HCT116 (cell line): ENCODE data around the gene DPYD. TPM values are rescaled to one million over a fixed set of nuclear protein-coding genes. Genes with fewer than 3 reads are reported as not detected.

Experiments used
- ATAC-seq: fragments of 200-7000 bp; cut with Tn5 transposase; 2 replicates; pipeline ENCODE4 v1.9.1; 2020; ENCODE audit warnings: mild to moderate bottlenecking, moderate library complexity
- BruUV-seq: library from RNA; stranded (reverse); fragments of 400-500 nt; replicated peaks from 2 replicates; lab custom pipeline; 2021; lab: Mats Ljungman, UMichigan
- CTCF ChIA-PET: fragments of 300-600 bp; sonication (Branson Sonifier 250); formaldehyde crosslinking; loops from one replicate; lab custom pipeline; 2021; ENCODE audit warnings: antibody characterized with exemption; lab: Charles Lee
- POLR2A ChIA-PET: fragments of 300-600, 350-600 bp; sonication (Branson Sonifier 250); formaldehyde crosslinking; loops from one replicate; lab custom pipeline; 2021; ENCODE audit warnings: antibody characterized with exemption; lab: Charles Lee
- RAD21 ChIA-PET, 2 experiments: fragments of 300-600 bp; sonication (Branson Sonifier 250); formaldehyde crosslinking; loops; one replicate each; lab custom pipeline; 2023; ENCODE audit warnings: low total read pairs in 2 of 2; ENCODE audit not compliant: uncharacterized antibody in 2 of 2, unreplicated experiment in 2 of 2, low non-redundant PET in 1 of 2; lab: Charles Lee
- DNase-seq: peaks from one replicate; pipeline ENCODE4 v3.0.0-alpha.2; 2010; ENCODE audit warnings: low read depth, low spot score
- H2AFZ ChIP-seq: fragments of 200-600 bp; shearing (Covaris generic), sonication (generic); 2 replicates; pipeline ENCODE4 v1.6.1; 2017; ENCODE audit warnings: low read depth, mixed run types, mixed read lengths, antibody characterized with exemption, low read length; ENCODE audit not compliant: poor library complexity, severe bottlenecking
- H3K27ac ChIP-seq: 2 replicates; pipeline ENCODE4 v1.5.1; 2012; ENCODE audit warnings: low read depth, low read length
- H3K27me3 ChIP-seq: fragments of 200-600 bp; sonication (generic); 2 replicates; pipeline ENCODE4 v1.6.1; 2016; ENCODE audit warnings: mixed run types, low read length, mixed read lengths; ENCODE audit not compliant: insufficient read depth
- H3K36me3 ChIP-seq, 2 experiments: fragments of 200-500 bp in 1 of 2; fragments of 200-600 bp in 1 of 2; sonication (Bioruptor generic) in 1 of 2; sonication (generic) in 1 of 2; 2 replicates each; pipeline versions ENCODE4 v1.5.1 to v1.6.1; 2014 to 2016; ENCODE audit warnings: low read length in 2 of 2, inconsistent platforms in 1 of 2, mixed read lengths in 1 of 2, mixed run types in 1 of 2; ENCODE audit not compliant: insufficient read depth in 2 of 2, control insufficient read depth in 1 of 2
- H3K4me1 ChIP-seq, 2 experiments: fragments of 200-600 bp in 1 of 2; sonication (generic) in 1 of 2; 2 replicates each; pipeline versions ENCODE4 v1.5.1 to v1.6.1; 2012 to 2017; ENCODE audit warnings: low read length in 2 of 2, inconsistent platforms in 1 of 2, mild to moderate bottlenecking in 1 of 2, mixed read lengths in 1 of 2, mixed run types in 1 of 2, moderate library complexity in 1 of 2; ENCODE audit not compliant: insufficient read depth in 2 of 2, control insufficient read depth in 1 of 2
- H3K4me2 ChIP-seq: fragments of 200-600 bp; sonication (generic); 2 replicates; pipeline ENCODE4 v1.6.1; 2017; ENCODE audit warnings: mixed run types, low read length, mixed read lengths
- H3K4me3 ChIP-seq, 2 experiments: fragments of 200-600 bp in 1 of 2; sonication (generic) in 1 of 2; replicated peaks in 1 of 2; 2 replicates each; pipeline ENCODE4 v1.5.1; 2011 to 2016; ENCODE audit warnings: low read length in 2 of 2, control low read depth in 1 of 2, low read depth in 1 of 2, mild to moderate bottlenecking in 1 of 2, mixed read lengths in 1 of 2, mixed run types in 1 of 2
- H3K79me2 ChIP-seq: fragments of 200-600 bp; sonication (generic); 2 replicates; pipeline ENCODE4 v1.6.1; 2017; ENCODE audit warnings: mild to moderate bottlenecking, mixed run types, low read length, moderate library complexity, mixed read lengths; ENCODE audit not compliant: insufficient read depth
- H3K9ac ChIP-seq: fragments of 200-600 bp; sonication (generic); 2 replicates; pipeline ENCODE4 v1.6.1; 2016; ENCODE audit warnings: low read length, mixed read lengths
- H3K9me2 ChIP-seq: fragments of 200-600 bp; sonication (generic), shearing (Covaris generic); 2 replicates; pipeline ENCODE4 v1.6.1; 2017; ENCODE audit warnings: mixed run types, mild to moderate bottlenecking, moderate library complexity; ENCODE audit not compliant: insufficient read depth
- H3K9me3 ChIP-seq, 2 experiments: fragments of 200-500 bp in 1 of 2; fragments of 200-600 bp in 1 of 2; sonication (Bioruptor generic) in 1 of 2; sonication (generic) in 1 of 2; 2 replicates each; pipeline ENCODE4 v1.6.1; 2014 to 2017; ENCODE audit warnings: low read length in 2 of 2, mixed read lengths in 2 of 2, inconsistent platforms in 1 of 2, low read depth in 1 of 2, mild to moderate bottlenecking in 1 of 2, mixed run types in 1 of 2, moderate library complexity in 1 of 2; ENCODE audit not compliant: control insufficient read depth in 1 of 2, insufficient read depth in 1 of 2
- H4K20me1 ChIP-seq: fragments of 200-600 bp; sonication (generic), shearing (Covaris generic); 2 replicates; pipeline ENCODE4 v1.6.1; 2017; ENCODE audit warnings: mixed run types, mild to moderate bottlenecking, moderate library complexity; ENCODE audit not compliant: insufficient read depth
- CBX3 ChIP-seq: IDR thresholded peaks from 2 replicates; pipeline ENCODE4 v1.6.1; 2012; ENCODE audit warnings: low read depth
- CEBPB ChIP-seq: IDR thresholded peaks from 2 replicates; pipeline ENCODE4 v1.6.1; 2012; ENCODE audit warnings: low read depth
- EGR1 ChIP-seq: IDR thresholded peaks from 2 replicates; pipeline ENCODE4 v1.6.1; 2012; ENCODE audit warnings: low read depth
- EZH2 ChIP-seq: fragments of 200-600 bp; sonication (generic); IDR thresholded peaks from 2 replicates; pipeline ENCODE4 v1.6.1; 2017; ENCODE audit warnings: antibody characterized with exemption, mixed run types
- MAX ChIP-seq: IDR thresholded peaks from 2 replicates; pipeline ENCODE4 v1.6.1; 2012
- POLR2A ChIP-seq: IDR thresholded peaks from 2 replicates; pipeline ENCODE4 v1.7.0; 2011; ENCODE audit warnings: borderline replicate concordance; ENCODE audit not compliant: insufficient read depth, insufficient read length; ENCODE audit errors: extremely low read depth
- SIN3A ChIP-seq: IDR thresholded peaks from 2 replicates; pipeline ENCODE4 v1.6.1; 2012; ENCODE audit warnings: low read depth
- SRF ChIP-seq: IDR thresholded peaks from 2 replicates; pipeline ENCODE4 v1.6.1; 2012; ENCODE audit warnings: low read depth
- TCF7L2 ChIP-seq: IDR thresholded peaks from 2 replicates; pipeline ENCODE4 v1.7.0; 2011; ENCODE audit warnings: borderline replicate concordance, inconsistent platforms; ENCODE audit not compliant: insufficient read depth, insufficient read length; ENCODE audit errors: extremely low read depth
- ZBTB33 ChIP-seq: IDR thresholded peaks from 2 replicates; pipeline ENCODE4 v1.6.1; 2011; ENCODE audit warnings: mild to moderate bottlenecking, low read length, moderate library complexity; ENCODE audit not compliant: insufficient replicate concordance; ENCODE audit errors: extremely low read depth
- ZNF274 ChIP-seq: fragments of 200-500 bp; sonication (Bioruptor generic); IDR thresholded peaks from 2 replicates; pipeline ENCODE4 v1.6.1; 2014; ENCODE audit warnings: mild to moderate bottlenecking, low read depth, low read length, inconsistent platforms
- intact Hi-C: fragments of 100-400 bp; cut with micrococcal nuclease; formaldehyde crosslinking; loops from 2 replicates; pipeline ENCODE4 v1.10.0; 2022
- total RNA-seq: library from RNA; stranded (reverse); gene quantifications from one replicate; pipeline ENCODE4 v1.2.1, GENCODE V29; 2021; ENCODE audit not compliant: unreplicated experiment

Gene DPYD
- total RNA-seq, 1 experiment from 2014 or later = 1.7 TPM

GRCh38 chr1:97837161-97837560 is 83.7 kb downstream of the DPYD start:
- no peak overlapping the region for H2AFZ ChIP-seq
- ChIA-PET RAD21 (no interaction called here), CTCF (no interaction called here), POLR2A (no interaction called here)
- no peak for ATAC-seq
- no peaks in the 10 kb centered on the region for H3K79me2 ChIP-seq
- no peaks in the 10 kb centered on the region for H4K20me1 ChIP-seq
- H3K9me2 ChIP-seq = no peaks in the 10 kb centered on the region
- intact Hi-C loops = loop anchor here (10.0 kb wide), 1 partner anchor 628 kb away; no protein-coding TSS in a partner anchor
- no peaks in the 10 kb centered on the region for H3K27me3 ChIP-seq
- no peak overlapping the region for H3K9ac ChIP-seq
- H3K4me3 ChIP-seq = no peak overlapping the region
- no peaks in the 10 kb centered on the region for H3K36me3 ChIP-seq
- no TSS peak for BruUV-seq
- TF ChIP-seq ZBTB33 (no peak), ZNF274 (no peak), CBX3 (no peak), SRF (no peak), SIN3A (no peak), CEBPB (no peak)
- TF ChIP-seq, all 23 proteins: peak for 0
- H3K27ac ChIP-seq = no peak overlapping the region
- H3K4me1 ChIP-seq = no peaks in the 10 kb centered on the region
- no peak for DNase-seq
- no peaks in the 10 kb centered on the region for H3K9me3 ChIP-seq
- H3K4me2 ChIP-seq = no peak overlapping the region

GRCh38 chr1:97834899-97835298 is 85.9 kb downstream of the DPYD start:
- no peaks in the 10 kb centered on the region for H3K36me3 ChIP-seq
- ChIA-PET CTCF (no interaction called here), POLR2A (no interaction called here), RAD21 (no interaction called here)
- H3K27me3 ChIP-seq = no peaks in the 10 kb centered on the region
- no peak overlapping the region for H3K4me2 ChIP-seq
- no peaks in the 10 kb centered on the region for H4K20me1 ChIP-seq
- H3K9me3 ChIP-seq = no peaks in the 10 kb centered on the region
- no peak overlapping the region for H3K27ac ChIP-seq
- intact Hi-C loops = loop anchor here (10.0 kb wide), 1 partner anchor 630 kb away; no protein-coding TSS in a partner anchor
- BruUV-seq = no TSS peak
- H3K4me3 ChIP-seq = no peak overlapping the region
- H3K4me1 ChIP-seq = no peaks in the 10 kb centered on the region
- H3K9me2 ChIP-seq = no peaks in the 10 kb centered on the region
- no peak overlapping the region for H3K9ac ChIP-seq
- ATAC-seq = no peak
- no peak overlapping the region for H2AFZ ChIP-seq
- no peak for DNase-seq
- TF ChIP-seq MAX (no peak), EZH2 (no peak), CBX3 (no peak), POLR2A (no peak), EGR1 (no peak), TCF7L2 (no peak)
- H3K79me2 ChIP-seq = no peaks in the 10 kb centered on the region
